A549 (cell line): Measurements from ENCODE around the gene GRIP2.

Experiments used
- CTCF ChIP-seq: fragments of >200 bp; sonication (Bioruptor Twin); formaldehyde crosslinking; IDR thresholded peaks from 3 replicates; pipeline ENCODE4 v1.5.1; 2016
- POLR2A ChIP-seq: IDR thresholded peaks from 2 replicates; pipeline ENCODE4 v1.6.1; 2012; ENCODE audit warnings: mild to moderate bottlenecking, low read length
- RARB ChIP-seq: fragments of 250-450 bp; sonication (Bioruptor Pico); IDR thresholded peaks from 2 replicates; pipeline ENCODE4 v1.8.0; 2021; ENCODE audit warnings: mild to moderate bottlenecking, moderate library complexity
- REST ChIP-seq: fragments of 200-600 bp; sonication (generic); IDR thresholded peaks from 2 replicates; pipeline ENCODE4 v1.6.1; 2016; ENCODE audit warnings: antibody characterized with exemption, mild to moderate bottlenecking, moderate library complexity
- TF ChIP-seq, protein P1 (sequence below): fragments of >200 bp; sonication (Bioruptor Twin); formaldehyde crosslinking; IDR thresholded peaks from 3 replicates; pipeline ENCODE4 v1.6.1; 2016
- TF ChIP-seq, protein P2 (sequence below): IDR thresholded peaks from 2 replicates; pipeline ENCODE4 v1.6.1; 2012
- TF ChIP-seq, protein P3 (sequence below): IDR thresholded peaks from 2 replicates; pipeline ENCODE4 v1.6.1; 2012

DNA sequence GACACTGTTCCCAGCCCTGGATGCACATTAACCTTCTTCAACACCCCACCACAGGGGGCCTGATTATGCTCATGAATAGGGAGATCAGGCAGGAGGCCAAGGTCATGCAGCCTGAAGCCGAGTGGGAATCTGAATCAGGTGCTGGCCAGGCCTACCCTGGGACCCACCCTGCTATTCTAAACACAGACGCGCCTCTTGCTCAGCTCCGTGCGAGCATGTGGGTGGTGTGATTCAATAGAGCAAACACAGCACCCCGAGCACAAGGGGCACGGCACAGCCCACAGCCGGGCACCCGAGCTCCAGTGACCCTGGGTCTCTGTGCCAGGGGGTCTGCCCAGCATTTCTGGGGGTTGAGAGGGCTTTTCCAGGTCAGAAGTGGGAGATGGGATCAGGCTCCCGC, 24.6 kb upstream of the GRIP2 start:
- TF ChIP-seq CTCF (no peak), POLR2A (no peak), REST (no peak), RARB (no peak)
- TF ChIP-seq, protein P1, sequence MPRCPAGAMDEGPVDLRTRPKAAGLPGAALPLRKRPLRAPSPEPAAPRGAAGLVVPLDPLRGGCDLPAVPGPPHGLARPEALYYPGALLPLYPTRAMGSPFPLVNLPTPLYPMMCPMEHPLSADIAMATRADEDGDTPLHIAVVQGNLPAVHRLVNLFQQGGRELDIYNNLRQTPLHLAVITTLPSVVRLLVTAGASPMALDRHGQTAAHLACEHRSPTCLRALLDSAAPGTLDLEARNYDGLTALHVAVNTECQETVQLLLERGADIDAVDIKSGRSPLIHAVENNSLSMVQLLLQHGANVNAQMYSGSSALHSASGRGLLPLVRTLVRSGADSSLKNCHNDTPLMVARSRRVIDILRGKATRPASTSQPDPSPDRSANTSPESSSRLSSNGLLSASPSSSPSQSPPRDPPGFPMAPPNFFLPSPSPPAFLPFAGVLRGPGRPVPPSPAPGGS = no peak
- TF ChIP-seq, protein P2, sequence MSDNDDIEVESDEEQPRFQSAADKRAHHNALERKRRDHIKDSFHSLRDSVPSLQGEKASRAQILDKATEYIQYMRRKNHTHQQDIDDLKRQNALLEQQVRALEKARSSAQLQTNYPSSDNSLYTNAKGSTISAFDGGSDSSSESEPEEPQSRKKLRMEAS = no peak
- TF ChIP-seq, protein P3, sequence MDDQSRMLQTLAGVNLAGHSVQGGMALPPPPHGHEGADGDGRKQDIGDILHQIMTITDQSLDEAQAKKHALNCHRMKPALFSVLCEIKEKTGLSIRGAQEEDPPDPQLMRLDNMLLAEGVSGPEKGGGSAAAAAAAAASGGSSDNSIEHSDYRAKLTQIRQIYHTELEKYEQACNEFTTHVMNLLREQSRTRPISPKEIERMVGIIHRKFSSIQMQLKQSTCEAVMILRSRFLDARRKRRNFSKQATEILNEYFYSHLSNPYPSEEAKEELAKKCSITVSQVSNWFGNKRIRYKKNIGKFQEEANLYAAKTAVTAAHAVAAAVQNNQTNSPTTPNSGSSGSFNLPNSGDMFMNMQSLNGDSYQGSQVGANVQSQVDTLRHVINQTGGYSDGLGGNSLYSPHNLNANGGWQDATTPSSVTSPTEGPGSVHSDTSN = no peak
